HL-60 (cell line): ENCODE results near the gene KIR2DL3.

Experiments used
- DNase-seq, 2 experiments: peaks; one replicate each; pipeline ENCODE4 v3.0.0-alpha.2; 2010 to 2020; ENCODE audit warnings: low read depth in 1 of 2, low spot score in 1 of 2
- H3K27ac ChIP-seq: fragments of 250-450 bp; sonication (Bioruptor Pico); replicated peaks from 2 replicates; pipeline ENCODE4 v1.5.1; 2020; ENCODE audit warnings: mild to moderate bottlenecking, moderate library complexity
- H3K27me3 ChIP-seq: fragments of 250-450 bp; sonication (Bioruptor Pico); 2 replicates; pipeline ENCODE4 v1.5.1; 2021; ENCODE audit warnings: mild to moderate bottlenecking, moderate library complexity; ENCODE audit not compliant: insufficient read depth, poor library complexity, severe bottlenecking
- H3K4me3 ChIP-seq: replicated peaks from 2 replicates; pipeline ENCODE4 v1.5.1; 2011; ENCODE audit warnings: mild to moderate bottlenecking, control low read depth, low read length; ENCODE audit not compliant: insufficient read depth
- GABPA ChIP-seq: IDR thresholded peaks from 2 replicates; pipeline ENCODE4 v1.6.1; 2012; ENCODE audit warnings: low read depth
- POLR2AphosphoS5 ChIP-seq: IDR thresholded peaks from 2 replicates; pipeline ENCODE4 v1.6.1; 2012; ENCODE audit warnings: low read depth
- REST ChIP-seq: IDR thresholded peaks from 2 replicates; pipeline ENCODE4 v1.6.1; 2012; ENCODE audit warnings: low read depth; ENCODE audit not compliant: insufficient replicate concordance
- SPI1 ChIP-seq: IDR thresholded peaks from 2 replicates; pipeline ENCODE4 v1.6.1; 2012; ENCODE audit warnings: low read depth, mild to moderate bottlenecking, borderline replicate concordance
- TF ChIP-seq, protein P1 (sequence below): IDR thresholded peaks from one replicate; pipeline ENCODE4 v1.5.1; 2011; ENCODE audit warnings: low read length, control low read depth, inconsistent platforms; ENCODE audit not compliant: insufficient read depth

Gene KIR2DL3

DNA sequence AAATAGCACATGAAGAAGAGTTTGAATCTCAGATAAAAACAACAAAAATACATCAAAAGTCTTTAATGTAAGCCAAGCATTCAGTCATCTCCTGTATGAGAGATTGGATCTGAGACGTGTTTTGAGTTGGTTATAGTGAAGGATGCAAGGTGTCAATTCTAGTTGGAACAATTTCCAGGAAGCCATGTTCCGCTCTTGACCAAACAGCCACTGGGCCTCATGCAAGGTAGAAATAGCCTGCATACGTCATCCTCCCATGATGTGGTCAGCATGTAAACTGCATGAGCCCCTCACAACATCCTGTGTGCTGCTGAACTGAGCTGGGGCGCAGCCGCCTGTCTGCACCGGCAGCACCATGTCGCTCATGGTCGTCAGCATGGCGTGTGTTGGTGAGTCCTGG lies 14.2 kb upstream of the KIR2DL3 start, which contains the start of gene KIR3DL3:
TSS of gene KIR3DL3 (plus strand) at position 301 of the 400 bp plus-strand sequence. CDS start at position 356, 55 bp downstream.
- no peak for DNase-seq
- TF ChIP-seq SPI1 (no peak), REST (no peak), GABPA (no peak), POLR2AphosphoS5 (no peak)
- TF ChIP-seq, protein P1, sequence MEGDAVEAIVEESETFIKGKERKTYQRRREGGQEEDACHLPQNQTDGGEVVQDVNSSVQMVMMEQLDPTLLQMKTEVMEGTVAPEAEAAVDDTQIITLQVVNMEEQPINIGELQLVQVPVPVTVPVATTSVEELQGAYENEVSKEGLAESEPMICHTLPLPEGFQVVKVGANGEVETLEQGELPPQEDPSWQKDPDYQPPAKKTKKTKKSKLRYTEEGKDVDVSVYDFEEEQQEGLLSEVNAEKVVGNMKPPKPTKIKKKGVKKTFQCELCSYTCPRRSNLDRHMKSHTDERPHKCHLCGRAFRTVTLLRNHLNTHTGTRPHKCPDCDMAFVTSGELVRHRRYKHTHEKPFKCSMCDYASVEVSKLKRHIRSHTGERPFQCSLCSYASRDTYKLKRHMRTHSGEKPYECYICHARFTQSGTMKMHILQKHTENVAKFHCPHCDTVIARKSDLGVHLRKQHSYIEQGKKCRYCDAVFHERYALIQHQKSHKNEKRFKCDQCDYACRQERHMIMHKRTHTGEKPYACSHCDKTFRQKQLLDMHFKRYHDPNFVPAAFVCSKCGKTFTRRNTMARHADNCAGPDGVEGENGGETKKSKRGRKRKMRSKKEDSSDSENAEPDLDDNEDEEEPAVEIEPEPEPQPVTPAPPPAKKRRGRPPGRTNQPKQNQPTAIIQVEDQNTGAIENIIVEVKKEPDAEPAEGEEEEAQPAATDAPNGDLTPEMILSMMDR, result no peak
- no peaks in the 10 kb centered on the region for H3K27me3 ChIP-seq
- H3K27ac ChIP-seq, result no peak within 1 kb of the TSS
- no peak within 1 kb of the TSS for H3K4me3 ChIP-seq

DNA sequence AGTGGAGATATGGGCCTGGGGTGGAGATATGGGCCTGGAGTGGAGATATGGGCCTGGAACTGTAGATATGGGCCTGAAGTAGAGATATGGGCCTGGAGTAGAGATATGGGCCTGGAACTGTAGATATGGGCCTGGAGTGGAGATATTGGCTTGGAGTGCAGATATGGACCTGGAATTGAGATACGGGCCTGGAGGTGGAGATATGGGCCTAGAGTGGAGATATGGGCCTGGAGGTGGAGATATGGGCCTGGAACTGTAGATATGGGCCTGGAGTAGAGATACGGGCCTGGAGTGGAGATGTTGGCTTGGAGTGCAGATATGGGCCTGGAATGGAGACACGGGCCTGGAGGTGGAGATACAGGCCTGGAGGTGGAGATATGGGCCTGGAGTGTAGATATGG lies 13.7 kb upstream of the KIR2DL3 start:
- no peak overlapping the region for H3K27ac ChIP-seq
- H3K27me3 ChIP-seq, result no peaks in the 10 kb centered on the region
- DNase-seq, result no peak
- no peak for TF ChIP-seq POLR2AphosphoS5
- no peak for TF ChIP-seq SPI1
- no peak for TF ChIP-seq REST
- TF ChIP-seq, protein P1, result no peak
- no peak for TF ChIP-seq GABPA
- no peak overlapping the region for H3K4me3 ChIP-seq

DNA sequence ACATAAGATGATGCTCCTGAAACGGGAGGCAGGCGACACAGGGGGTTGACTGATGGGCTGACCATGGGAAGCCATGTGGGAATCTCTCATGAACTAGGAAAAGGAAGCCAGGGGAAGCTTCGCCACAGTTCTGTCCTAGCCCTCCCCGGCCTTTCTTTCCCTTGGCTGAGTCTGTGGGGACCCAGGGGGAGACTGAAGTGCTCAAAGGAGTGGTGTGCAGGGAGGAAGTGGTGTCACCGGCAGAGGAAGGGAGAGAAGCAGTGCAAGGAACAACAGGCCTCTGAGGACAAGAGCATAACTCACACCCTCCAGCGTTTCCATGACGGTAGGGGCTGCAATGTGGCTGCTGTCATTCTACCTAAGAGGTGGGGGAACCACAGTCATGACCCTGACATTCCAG lies 13.0 kb upstream of the KIR2DL3 start:
- DNase-seq, result no peak
- Histone ChIP-seq H3K27me3 (no peaks in the 10 kb centered on the region), H3K27ac (no peak overlapping the region), H3K4me3 (no peak overlapping the region)
- TF ChIP-seq GABPA (no peak), REST (no peak), SPI1 (no peak), POLR2AphosphoS5 (no peak)
- TF ChIP-seq, protein P1, result no peak
